ENCODE results near the gene MPL.

MPL gene

DNA sequence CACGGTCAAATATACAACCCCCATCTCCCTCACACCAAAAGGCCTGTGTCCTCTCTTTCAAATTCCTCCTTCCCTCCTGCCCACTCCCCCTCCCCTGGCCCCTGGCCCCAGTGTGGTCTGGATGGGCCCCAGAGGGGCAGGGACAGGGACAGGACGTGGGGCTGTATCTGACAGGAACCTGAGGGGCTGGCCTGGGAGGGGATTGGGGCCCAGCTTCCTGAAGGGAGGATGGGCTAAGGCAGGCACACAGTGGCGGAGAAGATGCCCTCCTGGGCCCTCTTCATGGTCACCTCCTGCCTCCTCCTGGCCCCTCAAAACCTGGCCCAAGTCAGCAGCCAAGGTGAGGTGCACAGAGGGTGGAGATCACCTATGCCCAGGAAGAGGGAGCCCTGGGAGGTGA is at the start of gene MPL:
MPL (plus strand) TSS at position 231 of the 400 bp plus-strand sequence; CDS start at position 262, 31 bp downstream.
- Histone ChIP-seq H3K9ac (ENCODE audit: low read length) (no peak within 1 kb of the TSS), H3K4me1 (ENCODE audit: control insufficient read depth, insufficient read depth, low read length) (no peaks in the 10 kb centered on the region), H3K27me3 (ENCODE audit: control insufficient read depth, insufficient read depth, low read length) (no peaks in the 10 kb centered on the region), H3K4me3 (ENCODE audit: low read length) (no peak within 1 kb of the TSS), H3K36me3 (ENCODE audit: control insufficient read depth, insufficient read depth, low read length) (no peaks in the 10 kb centered on the region), H3K27ac (ENCODE audit: low read depth, low read length) (no peak within 1 kb of the TSS)

DNA sequence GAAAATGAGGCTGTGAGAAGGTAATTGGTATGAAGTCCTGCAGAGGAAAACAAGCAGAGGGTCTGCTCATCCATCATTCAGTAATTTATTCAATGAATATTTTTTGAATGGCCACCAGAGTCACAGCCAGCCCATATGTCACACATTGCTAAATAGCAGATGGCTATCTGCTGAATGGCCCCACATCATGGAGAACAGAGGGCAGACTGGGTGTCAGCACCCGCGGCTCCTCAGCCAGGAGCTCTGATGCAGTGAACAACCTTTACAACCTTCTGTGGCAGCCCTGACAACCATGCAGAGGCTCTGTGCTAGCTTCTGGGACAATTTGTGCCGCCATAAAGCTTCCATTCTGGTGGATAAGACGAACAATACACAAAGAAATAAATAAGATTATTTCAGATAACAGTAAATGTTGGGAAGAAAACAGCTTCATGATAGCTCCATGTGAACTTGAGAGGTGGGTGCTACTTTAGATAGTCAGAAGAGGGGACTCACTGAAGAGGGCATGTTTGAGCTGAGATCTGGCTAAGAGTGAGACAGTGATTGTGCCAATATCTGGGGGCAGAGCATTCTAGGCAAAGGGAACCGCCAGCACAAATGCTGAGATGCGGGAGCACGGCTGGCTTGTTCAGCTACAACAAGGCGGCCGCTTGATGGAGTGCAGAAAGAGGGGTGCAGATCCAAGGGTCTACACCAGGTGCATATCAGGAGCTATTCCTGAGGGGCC is 49.4 kb upstream of the MPL start:
- Histone ChIP-seq H3K4me3 (ENCODE audit: low read length) (no peak overlapping the region), H3K9ac (ENCODE audit: low read length) (no peak overlapping the region), H3K27me3 (ENCODE audit: control insufficient read depth, insufficient read depth, low read length) (no peaks in the 10 kb centered on the region), H3K27ac (ENCODE audit: low read depth, low read length) (no peak overlapping the region), H3K36me3 (ENCODE audit: control insufficient read depth, insufficient read depth, low read length) (no peaks in the 10 kb centered on the region), H3K4me1 (ENCODE audit: control insufficient read depth, insufficient read depth, low read length) (no peaks in the 10 kb centered on the region)

DNA sequence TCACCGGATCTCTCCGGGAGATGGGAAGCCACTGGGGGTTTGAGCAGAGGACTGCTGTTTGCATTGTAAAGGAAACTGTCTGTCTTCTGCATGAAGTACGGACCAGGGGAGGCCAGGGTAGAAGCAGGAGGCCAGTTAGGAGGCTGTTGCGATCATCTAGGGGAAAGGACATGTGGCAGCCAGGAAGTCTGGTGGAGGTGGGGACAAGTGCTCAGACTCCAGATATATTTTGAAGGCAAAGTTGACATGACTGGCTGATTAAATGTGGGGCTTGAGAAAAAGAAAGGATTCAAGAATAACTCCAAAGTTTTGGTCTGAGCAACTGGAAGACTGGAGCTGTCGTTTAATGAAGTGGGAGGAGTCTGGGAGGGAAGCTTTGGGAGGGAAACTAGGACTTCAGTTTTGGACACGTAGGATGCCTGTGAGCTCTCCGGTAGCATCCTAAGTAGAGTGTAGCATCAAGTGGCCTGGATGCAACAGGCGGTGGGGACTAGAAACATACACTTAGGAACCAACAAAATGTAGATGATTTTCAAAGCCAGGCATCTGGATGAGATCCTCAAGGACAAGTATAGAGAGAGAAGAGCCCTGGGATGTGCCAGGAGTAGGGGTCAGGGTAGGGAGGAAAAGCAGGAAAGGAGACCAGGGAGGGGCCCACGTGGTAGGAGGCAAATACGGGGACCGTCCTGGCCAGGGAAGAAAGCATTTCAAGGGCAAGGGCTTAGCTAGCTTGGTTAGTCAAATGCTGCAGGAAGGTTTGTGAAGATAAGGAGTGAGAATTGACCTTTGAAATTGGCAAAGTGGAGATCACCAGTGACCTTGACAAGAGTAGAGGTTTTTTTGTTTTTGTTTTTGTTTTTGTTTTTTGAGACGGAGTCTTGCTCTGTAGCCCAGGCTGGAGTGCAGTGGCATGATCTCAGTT is 48.6 kb upstream of the MPL start:
- Histone ChIP-seq H3K27me3 (ENCODE audit: control insufficient read depth, insufficient read depth, low read length) (no peaks in the 10 kb centered on the region), H3K4me1 (ENCODE audit: control insufficient read depth, insufficient read depth, low read length) (no peaks in the 10 kb centered on the region), H3K9ac (ENCODE audit: low read length) (no peak overlapping the region), H3K4me3 (ENCODE audit: low read length) (no peak overlapping the region), H3K27ac (ENCODE audit: low read depth, low read length) (no peak overlapping the region), H3K36me3 (ENCODE audit: control insufficient read depth, insufficient read depth, low read length) (no peaks in the 10 kb centered on the region)

DNA sequence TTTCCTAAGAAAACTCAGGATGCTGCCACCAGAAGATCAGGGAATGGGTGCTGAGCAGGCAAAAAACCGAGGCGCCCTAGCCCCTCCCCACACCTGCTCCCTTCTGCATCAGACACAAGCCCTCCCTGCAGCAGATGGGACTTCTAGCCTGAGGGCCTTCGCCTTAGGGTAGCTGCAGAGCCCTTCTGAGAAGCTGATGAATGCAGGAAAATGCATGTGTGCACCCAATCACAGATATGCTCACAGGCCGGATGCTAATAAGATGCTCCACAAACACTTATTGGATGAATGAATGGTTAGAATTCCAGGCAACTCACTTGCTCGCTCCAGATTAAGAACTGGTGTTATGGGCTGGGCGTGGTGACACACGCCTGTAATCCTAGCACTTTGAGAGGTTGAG is 45.4 kb upstream of the MPL start:
- Histone ChIP-seq H3K4me3 (ENCODE audit: low read length) (no peak overlapping the region), H3K9ac (ENCODE audit: low read length) (no peak overlapping the region), H3K4me1 (ENCODE audit: control insufficient read depth, insufficient read depth, low read length) (no peaks in the 10 kb centered on the region), H3K36me3 (ENCODE audit: control insufficient read depth, insufficient read depth, low read length) (no peaks in the 10 kb centered on the region), H3K27me3 (ENCODE audit: control insufficient read depth, insufficient read depth, low read length) (no peaks in the 10 kb centered on the region), H3K27ac (ENCODE audit: low read depth, low read length) (no peak overlapping the region)

DNA sequence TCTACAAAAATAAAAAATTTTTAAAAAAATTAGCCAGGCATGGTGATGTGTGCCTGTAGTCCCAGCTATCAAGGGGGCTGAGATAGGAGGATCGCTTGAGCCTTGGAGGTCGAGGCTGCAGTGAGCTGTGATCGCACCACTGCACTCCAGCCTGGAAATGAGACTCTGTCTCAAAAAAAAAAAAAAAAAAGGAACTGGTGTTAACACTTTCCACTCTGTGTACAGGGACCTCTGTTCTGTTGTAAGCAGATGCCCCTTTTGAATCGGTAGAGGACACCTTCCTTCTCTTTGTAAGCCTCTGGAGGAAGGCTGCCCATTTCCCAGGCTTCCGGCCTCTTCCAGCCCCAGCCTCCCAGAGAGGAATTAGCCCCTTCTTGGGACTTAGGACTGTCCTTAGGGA is 44.9 kb upstream of the MPL start:
- Histone ChIP-seq H3K27me3 (ENCODE audit: control insufficient read depth, insufficient read depth, low read length) (no peaks in the 10 kb centered on the region), H3K27ac (ENCODE audit: low read depth, low read length) (no peak overlapping the region), H3K9ac (ENCODE audit: low read length) (no peak overlapping the region), H3K36me3 (ENCODE audit: control insufficient read depth, insufficient read depth, low read length) (no peaks in the 10 kb centered on the region), H3K4me1 (ENCODE audit: control insufficient read depth, insufficient read depth, low read length) (no peaks in the 10 kb centered on the region), H3K4me3 (ENCODE audit: low read length) (no peak overlapping the region)

DNA sequence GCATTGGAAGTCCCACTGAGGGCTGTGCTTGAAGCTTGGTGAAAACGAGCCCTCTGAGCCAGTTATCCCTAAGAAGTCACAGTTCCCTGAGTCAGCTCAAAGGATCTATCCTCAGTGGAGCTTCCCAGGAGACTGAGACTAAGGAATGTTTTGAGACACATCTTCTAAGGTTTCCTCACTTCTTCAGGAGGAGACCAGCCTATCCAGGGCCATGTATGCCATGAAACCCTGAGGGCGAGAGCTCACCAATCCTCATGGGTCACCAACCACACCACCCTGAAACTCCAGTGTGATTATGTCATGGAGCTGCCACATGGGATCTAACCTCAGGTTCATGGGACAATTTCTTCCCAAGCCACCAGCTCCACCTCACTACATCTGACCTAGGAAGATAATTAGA is 44.4 kb upstream of the MPL start:
- no peaks in the 10 kb centered on the region for H3K36me3 ChIP-seq (ENCODE audit: control insufficient read depth, insufficient read depth, low read length)
- no peaks in the 10 kb centered on the region for H3K27me3 ChIP-seq (ENCODE audit: control insufficient read depth, insufficient read depth, low read length)
- no peak overlapping the region for H3K27ac ChIP-seq (ENCODE audit: low read depth, low read length)

DNA sequence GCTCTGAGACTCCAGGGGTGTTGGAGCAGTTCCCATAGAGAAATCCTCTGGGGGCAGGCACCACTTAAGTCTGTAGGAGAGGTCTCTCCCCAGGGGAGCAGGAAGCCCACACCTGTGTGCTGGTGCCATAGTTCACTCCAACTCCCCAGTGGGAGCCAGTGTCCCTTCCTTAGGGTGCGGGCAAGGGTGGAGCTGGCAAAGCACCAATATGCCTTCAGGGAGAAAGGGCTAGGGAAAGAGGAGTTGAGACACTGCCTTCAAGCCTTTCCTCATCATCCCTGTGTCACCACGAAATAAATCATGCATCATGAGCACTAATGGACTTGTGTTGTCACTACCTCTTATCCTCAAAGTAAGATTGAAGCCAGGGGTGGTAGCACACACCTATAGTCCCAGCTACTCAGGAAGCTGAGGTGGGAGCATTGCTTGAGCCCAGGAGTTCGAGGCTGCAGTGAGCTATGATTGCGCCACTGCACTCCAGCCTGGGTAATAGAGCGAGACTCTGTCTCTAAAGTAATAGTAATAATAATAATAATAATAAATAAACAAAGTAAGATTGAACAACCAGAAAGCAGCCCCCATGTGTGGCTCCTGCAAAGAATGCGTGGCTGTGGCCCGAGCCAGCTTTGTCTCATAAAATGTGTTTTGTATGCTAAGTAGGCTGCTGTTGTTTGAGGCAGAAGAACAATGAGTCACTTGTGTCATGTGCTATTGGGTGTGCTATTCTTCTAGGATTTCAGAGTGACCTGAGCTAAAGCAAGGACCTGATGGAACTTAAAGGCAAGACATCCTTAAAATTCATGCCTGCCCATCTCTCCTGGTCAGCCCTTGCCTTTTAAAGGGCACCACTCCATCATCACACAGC is 43.5 kb upstream of the MPL start:
- H3K9ac ChIP-seq (ENCODE audit: low read length), result no peak overlapping the region
- H3K27ac ChIP-seq (ENCODE audit: low read depth, low read length), result no peak overlapping the region

More for the DNA sequence above, 44.4 kb upstream of the MPL start:
- no peak overlapping the region for H3K4me3 ChIP-seq (ENCODE audit: low read length)
- H3K9ac ChIP-seq (ENCODE audit: low read length), result no peak overlapping the region
- H3K4me1 ChIP-seq (ENCODE audit: control insufficient read depth, insufficient read depth, low read length), result no peaks in the 10 kb centered on the region

DNA sequence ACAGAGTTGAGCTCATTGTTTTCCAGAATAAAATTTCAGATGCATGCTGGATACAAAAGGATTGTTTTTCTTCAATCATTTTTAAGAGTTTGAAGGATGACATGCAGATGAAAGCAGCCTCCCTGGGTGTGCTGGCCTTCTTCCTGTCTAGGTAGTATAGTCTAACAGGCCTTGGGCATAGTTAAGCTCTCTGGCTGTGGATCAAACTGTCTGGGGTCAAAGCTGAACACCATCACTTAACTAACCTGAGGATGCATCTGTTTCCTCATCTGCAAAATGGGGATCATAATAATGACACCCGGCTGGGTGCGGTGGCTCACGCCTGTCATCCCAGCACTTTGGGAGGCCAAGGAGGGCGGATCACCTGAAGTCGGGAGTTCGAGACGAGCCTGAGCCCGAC is 42.9 kb upstream of the MPL start:
- no peaks in the 10 kb centered on the region for H3K4me1 ChIP-seq (ENCODE audit: control insufficient read depth, insufficient read depth, low read length)
- no peak overlapping the region for H3K9ac ChIP-seq (ENCODE audit: low read length)
- no peaks in the 10 kb centered on the region for H3K27me3 ChIP-seq (ENCODE audit: control insufficient read depth, insufficient read depth, low read length)
- H3K36me3 ChIP-seq (ENCODE audit: control insufficient read depth, insufficient read depth, low read length), result no peaks in the 10 kb centered on the region
- H3K27ac ChIP-seq (ENCODE audit: low read depth, low read length), result no peak overlapping the region
- no peak overlapping the region for H3K4me3 ChIP-seq (ENCODE audit: low read length)

More for the DNA sequence above, 43.5 kb upstream of the MPL start:
- Histone ChIP-seq H3K4me3 (ENCODE audit: low read length) (no peak overlapping the region), H3K4me1 (ENCODE audit: control insufficient read depth, insufficient read depth, low read length) (no peaks in the 10 kb centered on the region), H3K36me3 (ENCODE audit: control insufficient read depth, insufficient read depth, low read length) (no peaks in the 10 kb centered on the region), H3K27me3 (ENCODE audit: control insufficient read depth, insufficient read depth, low read length) (no peaks in the 10 kb centered on the region)

DNA sequence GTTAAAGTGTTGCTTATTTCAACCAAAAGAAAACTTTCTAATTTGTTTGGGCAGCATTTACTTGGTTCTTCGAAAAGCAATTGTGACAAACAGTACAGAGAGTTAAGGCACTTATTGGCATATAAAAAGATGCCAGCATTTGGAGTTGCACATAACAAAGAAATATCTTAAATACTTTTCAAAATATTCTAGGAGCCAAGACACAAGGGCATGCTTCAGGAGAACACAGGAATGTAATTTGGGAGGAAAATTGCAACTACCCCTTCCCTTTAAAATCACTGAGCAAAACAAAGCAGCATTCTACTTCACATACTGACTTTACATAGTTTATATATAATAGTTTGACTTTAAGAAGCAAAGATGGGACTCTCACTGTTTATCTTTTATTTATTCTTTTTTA is 41.4 kb upstream of the MPL start:
- Histone ChIP-seq H3K4me3 (ENCODE audit: low read length) (no peak overlapping the region), H3K36me3 (ENCODE audit: control insufficient read depth, insufficient read depth, low read length) (no peaks in the 10 kb centered on the region), H3K27ac (ENCODE audit: low read depth, low read length) (no peak overlapping the region), H3K9ac (ENCODE audit: low read length) (no peak overlapping the region), H3K27me3 (ENCODE audit: control insufficient read depth, insufficient read depth, low read length) (no peaks in the 10 kb centered on the region), H3K4me1 (ENCODE audit: control insufficient read depth, insufficient read depth, low read length) (no peaks in the 10 kb centered on the region)

DNA sequence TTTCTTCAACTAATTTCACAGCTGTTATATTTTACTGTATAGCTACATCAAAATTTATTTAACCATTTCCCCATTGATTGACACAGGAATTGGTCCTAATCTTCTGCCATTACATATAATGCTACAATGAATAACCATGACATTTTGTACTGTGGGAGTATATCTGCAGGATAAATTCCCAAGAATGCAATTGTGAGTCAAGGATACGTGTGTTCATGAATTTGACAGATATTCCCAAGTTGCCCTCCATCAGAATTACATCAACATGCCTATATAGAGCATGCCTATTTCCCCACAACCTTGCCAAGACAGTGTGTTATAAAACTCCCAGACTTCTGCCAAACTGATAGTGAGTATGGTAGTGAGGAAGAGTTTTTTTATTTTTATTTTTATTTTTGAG is 39.6 kb upstream of the MPL start:
- no peaks in the 10 kb centered on the region for H3K4me1 ChIP-seq (ENCODE audit: control insufficient read depth, insufficient read depth, low read length)
- no peak overlapping the region for H3K9ac ChIP-seq (ENCODE audit: low read length)
- no peak overlapping the region for H3K27ac ChIP-seq (ENCODE audit: low read depth, low read length)
- H3K27me3 ChIP-seq (ENCODE audit: control insufficient read depth, insufficient read depth, low read length), result no peaks in the 10 kb centered on the region
- no peaks in the 10 kb centered on the region for H3K36me3 ChIP-seq (ENCODE audit: control insufficient read depth, insufficient read depth, low read length)
- H3K4me3 ChIP-seq (ENCODE audit: low read length), result no peak overlapping the region

DNA sequence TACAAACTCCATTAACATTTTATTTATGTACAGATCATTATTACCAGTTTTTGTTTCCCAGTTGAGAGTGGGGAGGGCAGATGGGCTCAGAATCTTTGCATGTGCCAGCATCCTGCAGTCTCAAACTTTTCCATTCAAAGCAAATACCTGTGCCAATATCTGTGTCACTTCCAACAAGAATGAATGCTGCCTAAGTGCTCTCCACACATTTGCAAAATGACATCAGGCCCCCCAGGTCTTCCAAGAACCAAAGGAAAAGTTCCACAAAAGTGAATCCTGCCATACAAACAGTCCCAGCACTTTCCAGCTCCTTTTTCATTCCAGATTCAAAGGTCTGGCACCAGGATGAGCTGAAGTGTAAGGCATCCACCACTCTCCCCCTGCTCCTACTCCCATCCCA is 38.5 kb upstream of the MPL start:
- H3K36me3 ChIP-seq (ENCODE audit: control insufficient read depth, insufficient read depth, low read length), result no peaks in the 10 kb centered on the region
- no peak overlapping the region for H3K27ac ChIP-seq (ENCODE audit: low read depth, low read length)
- H3K9ac ChIP-seq (ENCODE audit: low read length), result no peak overlapping the region
- no peaks in the 10 kb centered on the region for H3K4me1 ChIP-seq (ENCODE audit: control insufficient read depth, insufficient read depth, low read length)
- no peak overlapping the region for H3K4me3 ChIP-seq (ENCODE audit: low read length)
- H3K27me3 ChIP-seq (ENCODE audit: control insufficient read depth, insufficient read depth, low read length), result no peaks in the 10 kb centered on the region
